ENCODE data around the gene CFAP74.

GRCh38 chr1:2046953-2047748, 43.6 kb upstream of the CFAP74 start:
- no peak for TF ChIP-seq CTCF (IDR thresholded peaks at IDR 0.05)
- no peak for TF ChIP-seq EP300 (IDR thresholded peaks at IDR 0.05)

Measured in sigmoid colon (tissue), 4 donors.